Esophagus muscularis mucosa (tissue), 4 donors: ENCODE results near the gene METAP1. TPM values are rescaled to one million over a fixed set of nuclear protein-coding genes. Genes with fewer than 3 reads are reported as not detected.
A peak's percentile ranks its signal among the peaks of the same experiment; 100 is the strongest.
"Not testable (repeated sequence)": the region's sequence is repeated elsewhere in the genome, so short reads cannot be mapped to it uniquely, and the experiment has no call there.

ENCODE experiments used
- DNase-seq: peaks from one replicate; pipeline ENCODE4 v3.0.0-alpha.2; 2017; ENCODE audit errors: extremely low spot score
- H3K27ac ChIP-seq, 4 donors: fragments of 200-600 bp; sonication (generic); replicated peaks in 1 of 4; 1 replicate in 3 of 4; 2 replicates in 1 of 4; pipeline ENCODE4 v1.5.1; 2016 to 2019; ENCODE audit warnings: mild to moderate bottlenecking in 1 of 4
- H3K27me3 ChIP-seq, 4 donors: fragments of 200-600 bp; sonication (generic); one replicate each; pipeline versions ENCODE4 v1.5.1 to v1.6.0; 2016 to 2019
- H3K36me3 ChIP-seq, 4 donors: fragments of 200-600 bp; sonication (generic); one replicate each; pipeline ENCODE4 v1.5.1; 2016 to 2019
- H3K4me1 ChIP-seq, 4 donors: fragments of 200-600 bp; sonication (generic); one replicate each; pipeline ENCODE4 v1.5.1; 2016 to 2019
- H3K4me3 ChIP-seq, 4 donors: fragments of 200-600 bp; sonication (generic); 1 replicate in 2 of 4; 2 replicates in 2 of 4; pipeline ENCODE4 v1.5.1; 2016 to 2019; ENCODE audit warnings: mild to moderate bottlenecking in 4 of 4, moderate library complexity in 1 of 4
- H3K9me3 ChIP-seq, 4 donors: fragments of 200-600 bp; sonication (generic); 1 replicate in 3 of 4; 2 replicates in 1 of 4; pipeline ENCODE4 v1.5.1; 2016 to 2019
- EP300 ChIP-seq: sonication (generic); formaldehyde crosslinking; IDR thresholded peaks from one replicate; pipeline ENCODE4 v1.6.1; 2017; ENCODE audit warnings: antibody characterized with exemption
- POLR2A ChIP-seq: fragments of 450-650 bp; IDR thresholded peaks from one replicate; pipeline ENCODE4 v1.6.1; 2017; ENCODE audit warnings: antibody characterized with exemption, moderate library complexity, mild to moderate bottlenecking, low read depth
- POLR2AphosphoS5 ChIP-seq, 2 donors: sonication (generic); formaldehyde crosslinking; IDR thresholded peaks; one replicate each; pipeline ENCODE4 v1.6.1; 2017; ENCODE audit warnings: antibody characterized with exemption in 2 of 2
- WGBS: methylation state at CpG from one replicate; pipeline ENCODE4 v1.1.5; 2018; 5-methylcytosine and 5-hydroxymethylcytosine counted together
- intact Hi-C: fragments of 100-400 bp; cut with DNase I; formaldehyde crosslinking; loops from one replicate; pipeline ENCODE4 v1.15.1; 2023
- total RNA-seq, 4 donors: library from RNA; depleted of rRNA; stranded (reverse); fragments of >200 nt; gene quantifications; one replicate each; pipeline versions ENCODE4 v1.1.0 to v1.2.1, GENCODE V29; 2016
- TF ChIP-seq, protein P1 (sequence below), 3 experiments: fragments of 200-600 bp in 2 of 3; fragments of 450-650 bp in 1 of 3; sonication (generic) in 2 of 3; IDR thresholded peaks; one replicate each; pipeline ENCODE4 v1.5.1; 2017 to 2019; ENCODE audit warnings: antibody characterized with exemption in 3 of 3, mild to moderate bottlenecking in 2 of 3, moderate library complexity in 1 of 3

METAP1 gene
- total RNA-seq, 4 donors from 2014 or later = 38.4 to 58.1 (median 50.7) TPM

- peaks cover 5 to 43% (median 27%) of the 10 kb centered on the region in 4 donors for H3K36me3 ChIP-seq
- no peak for DNase-seq
- WGBS = 97% methylated on average over 8 of the region's 8 CpGs
- no peaks in the 10 kb centered on the region for H3K9me3 ChIP-seq
- no peaks in the 10 kb centered on the region for H3K27me3 ChIP-seq
- no peak overlapping the region for H3K4me3 ChIP-seq
- H3K27ac ChIP-seq = peak overlapping the region; percentile 60 to 73 (median 66)
- intact Hi-C loops = no loop called here
- peaks cover 0 to 17% (median 11%) of the 10 kb centered on the region in 4 donors for H3K4me1 ChIP-seq
- TF ChIP-seq POLR2AphosphoS5 (IDR thresholded peaks at IDR 0.05) (no peak), POLR2A (no peak), EP300 (no peak)
- TF ChIP-seq, protein P1, sequence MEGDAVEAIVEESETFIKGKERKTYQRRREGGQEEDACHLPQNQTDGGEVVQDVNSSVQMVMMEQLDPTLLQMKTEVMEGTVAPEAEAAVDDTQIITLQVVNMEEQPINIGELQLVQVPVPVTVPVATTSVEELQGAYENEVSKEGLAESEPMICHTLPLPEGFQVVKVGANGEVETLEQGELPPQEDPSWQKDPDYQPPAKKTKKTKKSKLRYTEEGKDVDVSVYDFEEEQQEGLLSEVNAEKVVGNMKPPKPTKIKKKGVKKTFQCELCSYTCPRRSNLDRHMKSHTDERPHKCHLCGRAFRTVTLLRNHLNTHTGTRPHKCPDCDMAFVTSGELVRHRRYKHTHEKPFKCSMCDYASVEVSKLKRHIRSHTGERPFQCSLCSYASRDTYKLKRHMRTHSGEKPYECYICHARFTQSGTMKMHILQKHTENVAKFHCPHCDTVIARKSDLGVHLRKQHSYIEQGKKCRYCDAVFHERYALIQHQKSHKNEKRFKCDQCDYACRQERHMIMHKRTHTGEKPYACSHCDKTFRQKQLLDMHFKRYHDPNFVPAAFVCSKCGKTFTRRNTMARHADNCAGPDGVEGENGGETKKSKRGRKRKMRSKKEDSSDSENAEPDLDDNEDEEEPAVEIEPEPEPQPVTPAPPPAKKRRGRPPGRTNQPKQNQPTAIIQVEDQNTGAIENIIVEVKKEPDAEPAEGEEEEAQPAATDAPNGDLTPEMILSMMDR (IDR thresholded peaks at IDR 0.05) = no peak
Observed at GRCh38 chr4:99061048-99061700, 65.7 kb downstream of the METAP1 start.

DNA sequence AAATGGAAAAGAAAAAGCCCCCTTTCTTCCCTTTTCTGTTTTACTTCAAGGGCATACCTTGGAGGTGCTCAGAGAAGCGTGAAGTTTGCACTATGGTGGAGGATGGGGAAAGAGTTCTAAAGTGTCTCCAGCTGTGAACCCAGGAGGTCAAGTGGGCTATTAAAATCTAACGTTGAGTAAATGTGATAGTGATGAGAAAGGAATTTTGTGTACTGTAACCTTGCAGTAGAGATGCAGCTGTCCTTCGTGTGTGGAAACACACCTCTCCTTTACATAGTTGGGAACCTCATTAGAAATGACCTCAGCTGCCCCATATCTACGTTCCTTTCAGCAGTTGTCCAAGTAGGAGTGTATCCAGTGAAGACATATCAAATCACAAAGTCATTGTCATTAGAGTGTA is 66.6 kb downstream of the METAP1 start:
- no peak for DNase-seq
- Histone ChIP-seq H3K4me3 (no peak overlapping the region), H3K36me3 (peaks cover 5 to 47% (median 27%) of the 10 kb centered on the region in 4 donors), H3K4me1 (peaks cover 0 to 15% (median 9%) of the 10 kb centered on the region in 4 donors), H3K27ac (no peak overlapping the region), H3K27me3 (no peaks in the 10 kb centered on the region), H3K9me3 (no peaks in the 10 kb centered on the region)
- 75% methylated on average over 4 of the region's 4 CpGs for WGBS
- TF ChIP-seq EP300 (no peak), POLR2AphosphoS5 (IDR thresholded peaks at IDR 0.05) (no peak), POLR2A (no peak)
- TF ChIP-seq, protein P1 (IDR thresholded peaks at IDR 0.05) = no peak
- intact Hi-C loops = no loop called here

GRCh38 chr4:99065521-99065920 is 70.0 kb downstream of the METAP1 start:
- H3K9me3 ChIP-seq, H3K27ac ChIP-seq, H3K27me3 ChIP-seq, DNase-seq, intact Hi-C loops, H3K4me3 ChIP-seq, H3K4me1 ChIP-seq: not testable (repeated sequence)
- peaks cover 17 to 51% (median 23%) of the 10 kb centered on the region in 4 donors for H3K36me3 ChIP-seq
- 96% methylated on average over 2 of the region's 2 CpGs for WGBS

DNA sequence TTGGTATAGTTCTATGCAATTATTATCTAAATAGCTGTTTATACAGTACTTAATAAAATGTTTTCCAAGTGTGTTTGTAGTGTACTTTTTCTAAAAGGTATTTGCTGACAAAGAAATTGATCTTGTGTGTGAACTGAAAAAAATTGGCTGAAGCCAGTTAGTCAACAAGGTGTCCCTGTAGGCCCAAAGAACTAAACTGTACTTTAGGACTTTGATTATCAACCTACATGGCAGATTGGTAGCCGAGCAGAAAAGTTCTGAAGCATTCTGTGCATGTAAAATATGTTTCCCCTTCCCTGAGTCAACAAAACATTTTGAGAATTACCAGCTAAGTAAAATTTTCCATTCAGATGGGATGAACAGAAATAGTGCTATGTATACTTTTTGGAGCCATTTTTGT is 72.1 kb downstream of the METAP1 start:
- intact Hi-C loops = no loop called here
- Histone ChIP-seq H3K36me3 (peaks cover 22 to 52% (median 28%) of the 10 kb centered on the region in 4 donors), H3K9me3 (no peaks in the 10 kb centered on the region), H3K27ac (no peak overlapping the region), H3K4me1 (peaks cover 0 to 19% (median 12%) of the 10 kb centered on the region in 4 donors), H3K27me3 (no peaks in the 10 kb centered on the region), H3K4me3 (no peak overlapping the region)
- 82% methylated on average over 1 of the region's 1 CpG for WGBS
- DNase-seq = no peak
- TF ChIP-seq, protein P1 (IDR thresholded peaks at IDR 0.05) = no peak
- TF ChIP-seq EP300 (no peak), POLR2AphosphoS5 (IDR thresholded peaks at IDR 0.05) (no peak), POLR2A (no peak)

DNA sequence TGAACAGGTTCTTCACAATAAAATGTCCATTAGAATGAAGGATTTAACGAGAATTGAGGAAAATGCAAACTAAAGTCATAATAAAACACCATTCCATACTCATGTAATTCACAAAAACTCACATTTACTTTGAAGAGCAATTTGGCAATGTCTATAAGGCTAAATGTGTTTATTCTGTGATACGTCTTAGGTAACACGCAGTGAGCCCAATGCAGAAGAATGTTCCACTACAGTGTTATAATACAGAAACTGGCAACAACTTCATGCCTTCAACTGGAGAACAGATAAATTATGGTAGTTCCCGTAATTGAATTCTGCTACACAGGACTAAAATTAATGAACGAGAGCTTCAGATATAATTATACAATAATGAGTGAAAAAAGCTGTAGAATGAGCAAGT is 75.6 kb downstream of the METAP1 start:
- intact Hi-C loops = no loop called here
- H3K27me3 ChIP-seq = no peaks in the 10 kb centered on the region
- H3K4me3 ChIP-seq = no peak overlapping the region
- H3K36me3 ChIP-seq = peaks cover 55 to 83% (median 63%) of the 10 kb centered on the region in 4 donors
- no peaks in the 10 kb centered on the region for H3K9me3 ChIP-seq
- peaks cover 0 to 21% (median 12%) of the 10 kb centered on the region in 4 donors for H3K4me1 ChIP-seq
- H3K27ac ChIP-seq = peak overlapping the region; percentile 58 to 75 (median 60)
- TF ChIP-seq POLR2AphosphoS5 (IDR thresholded peaks at IDR 0.05) (peak in 1 of 2 donors; percentile 60), POLR2A (no peak)
- WGBS = 53% methylated on average over 5 of the region's 5 CpGs
- no peak for DNase-seq

- no peak for DNase-seq
- Histone ChIP-seq H3K36me3 (peaks cover 59 to 96% (median 81%) of the 10 kb centered on the region in 4 donors), H3K4me3 (no peak overlapping the region), H3K27me3 (no peaks in the 10 kb centered on the region), H3K4me1 (peaks cover 4 to 35% (median 25%) of the 10 kb centered on the region in 4 donors), H3K27ac (no peak overlapping the region), H3K9me3 (no peaks in the 10 kb centered on the region)
- TF ChIP-seq POLR2AphosphoS5 (IDR thresholded peaks at IDR 0.05) = peak in 1 of 2 donors; percentile 22
- TF ChIP-seq, protein P1 (IDR thresholded peaks at IDR 0.05) = no peak
- no peak for TF ChIP-seq EP300
- TF ChIP-seq POLR2A = no peak
- 97% methylated on average over 7 of the region's 7 CpGs for WGBS
- intact Hi-C loops = no loop called here
Observed at GRCh38 chr4:99074816-99075215, 79.3 kb downstream of the METAP1 start.
